ENCODE results near the gene RAB11FIP2.
A peak's percentile ranks its signal among the peaks of the same experiment; 100 is the strongest.
"Not testable (repeated sequence)": the region's sequence is repeated elsewhere in the genome, so short reads cannot be mapped to it uniquely, and the experiment has no call there.

Gene RAB11FIP2

GRCh38 chr10:118046395-118047156 is at the start of gene RAB11FIP2:
TSS of gene RAB11FIP2 (minus strand) at chr10:118046941. CDS start at chr10:118046163, 778 bp downstream.
- peak; percentile 93 for DNase-seq (ENCODE audit: low read depth)

DNA sequence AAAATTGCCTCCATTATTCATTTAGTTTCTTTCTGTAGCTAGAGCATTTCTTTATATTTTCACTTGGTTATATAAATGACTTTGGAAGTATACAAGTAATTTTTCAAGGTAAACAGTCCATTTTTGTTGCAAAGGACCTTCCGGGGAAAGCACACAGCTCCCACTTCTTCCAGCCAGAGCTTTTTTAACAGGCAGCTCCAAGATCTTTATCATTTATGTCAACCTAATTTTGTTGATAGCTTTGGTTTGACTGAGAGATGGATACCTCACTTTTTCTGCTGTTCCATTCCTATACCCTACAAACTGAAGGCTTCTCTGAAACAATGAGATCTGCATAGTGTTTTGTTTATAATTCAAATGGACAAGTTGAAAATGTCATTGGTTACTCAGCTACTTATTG is 49.3 kb upstream of the RAB11FIP2 start:
- no peak for DNase-seq (ENCODE audit: low read depth)

DNA sequence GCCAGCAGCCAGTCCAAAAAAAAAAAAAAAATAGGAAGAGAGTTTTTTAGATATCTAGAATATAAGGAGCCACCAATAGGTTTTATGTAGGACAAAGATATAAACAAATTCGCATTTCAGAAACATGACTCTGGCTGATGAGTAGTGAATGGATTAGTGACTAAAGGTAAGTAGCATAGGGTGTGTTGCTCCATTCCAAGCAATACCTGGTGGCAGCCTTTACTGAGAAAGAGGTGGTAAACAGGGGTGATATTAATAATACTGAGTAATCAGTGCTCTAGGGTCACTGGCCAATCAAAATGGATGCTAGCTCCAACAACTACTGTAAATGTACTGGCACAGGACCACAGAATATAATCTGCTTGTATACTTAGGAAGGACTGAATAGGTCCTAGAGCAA is 45.5 kb upstream of the RAB11FIP2 start:
- DNase-seq (ENCODE audit: low read depth): no peak

GRCh38 chr10:118080817-118081216 is 34.1 kb upstream of the RAB11FIP2 start:
- DNase-seq (ENCODE audit: low read depth): no peak

DNA sequence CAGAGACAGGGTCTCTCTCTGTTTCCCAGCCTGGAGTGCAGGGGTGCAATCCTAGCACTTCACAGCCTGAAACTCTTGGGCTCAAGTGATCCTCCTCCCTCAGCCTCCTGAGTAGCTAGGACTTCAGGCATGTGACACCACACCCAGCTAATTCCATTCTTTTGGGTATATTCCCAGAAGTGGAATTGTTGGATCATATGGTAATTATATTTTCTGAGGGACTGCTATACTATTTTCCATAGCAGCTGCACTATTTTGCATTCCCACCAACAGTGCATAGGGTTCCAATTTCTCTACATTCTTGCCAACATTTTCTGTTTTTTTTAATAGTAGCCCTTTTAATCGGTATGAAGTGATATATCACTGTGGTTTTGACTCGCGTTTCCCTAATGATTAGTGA is 30.0 kb upstream of the RAB11FIP2 start:
- DNase-seq (ENCODE audit: low read depth): no peak

DNA sequence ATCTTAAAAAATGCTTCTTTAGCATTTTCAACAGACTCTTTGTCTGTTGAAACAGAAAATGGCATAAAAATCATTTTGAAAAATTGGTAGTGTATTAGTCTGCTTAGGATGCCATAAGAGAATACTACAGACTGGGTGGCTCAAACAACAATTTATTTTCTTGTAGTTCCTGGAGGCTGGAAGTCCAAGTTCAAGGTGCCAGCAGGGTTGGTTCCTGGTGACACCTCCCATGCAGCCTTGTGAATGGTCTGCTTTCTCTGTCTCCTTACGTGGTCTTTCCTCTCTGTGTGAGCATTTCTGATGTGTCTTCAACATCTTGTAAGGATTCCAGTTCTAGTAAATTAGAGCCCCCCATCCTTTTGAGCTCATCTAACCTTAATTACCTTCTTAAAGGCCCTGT is 26.1 kb upstream of the RAB11FIP2 start:
- DNase-seq (ENCODE audit: low read depth): no peak

- DNase-seq (ENCODE audit: low read depth): not testable (repeated sequence)
Observed at GRCh38 chr10:118067389-118067788, 20.6 kb upstream of the RAB11FIP2 start.

GRCh38 chr10:118062798-118063238 is 16.1 kb upstream of the RAB11FIP2 start:
- DNase-seq (ENCODE audit: low read depth): no peak

DNA sequence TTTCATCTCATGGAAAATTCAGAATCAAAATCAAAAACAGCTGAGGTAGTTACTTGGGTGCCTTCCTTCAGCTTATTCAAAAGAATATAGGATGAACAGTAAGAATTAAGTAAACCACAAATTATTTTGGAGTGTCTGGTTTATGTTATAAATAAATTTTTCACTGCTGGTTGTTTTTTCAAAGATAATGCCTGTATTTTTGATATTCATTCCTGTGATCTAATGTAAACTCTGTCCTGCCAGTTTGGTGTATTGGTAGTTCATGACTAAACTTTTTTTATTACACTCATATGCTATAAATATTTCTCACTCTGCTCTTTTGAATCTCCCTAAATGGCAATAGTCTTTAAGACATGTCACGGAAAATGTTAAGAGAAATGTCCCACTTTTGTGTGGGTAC is 11.6 kb upstream of the RAB11FIP2 start:
- DNase-seq (ENCODE audit: low read depth): no peak

GRCh38 chr10:118057361-118057760 is 10.6 kb upstream of the RAB11FIP2 start:
- DNase-seq (ENCODE audit: low read depth): no peak

GRCh38 chr10:118054383-118054782 is 7.6 kb upstream of the RAB11FIP2 start:
- no peak for DNase-seq (ENCODE audit: low read depth)

DNA sequence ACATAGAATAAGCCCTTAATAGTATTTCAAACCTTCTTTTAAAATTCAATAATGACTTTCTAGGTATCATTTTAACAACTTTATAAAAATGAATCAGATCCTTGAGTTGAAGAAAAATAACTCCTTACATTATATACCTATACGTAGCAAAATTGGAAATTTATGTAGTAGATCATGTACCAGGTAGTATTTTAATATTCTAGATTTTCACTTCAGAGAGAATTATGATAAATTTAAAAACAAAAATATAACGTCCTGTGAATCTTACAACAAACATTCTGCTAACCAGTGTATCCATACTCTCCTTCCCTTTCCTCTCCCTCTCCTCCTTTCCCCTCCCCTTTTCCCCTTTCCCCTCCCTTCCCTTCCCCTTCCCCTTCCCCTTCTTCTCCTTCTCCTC is 6.1 kb upstream of the RAB11FIP2 start:
- no peak for DNase-seq (ENCODE audit: low read depth)

DNA sequence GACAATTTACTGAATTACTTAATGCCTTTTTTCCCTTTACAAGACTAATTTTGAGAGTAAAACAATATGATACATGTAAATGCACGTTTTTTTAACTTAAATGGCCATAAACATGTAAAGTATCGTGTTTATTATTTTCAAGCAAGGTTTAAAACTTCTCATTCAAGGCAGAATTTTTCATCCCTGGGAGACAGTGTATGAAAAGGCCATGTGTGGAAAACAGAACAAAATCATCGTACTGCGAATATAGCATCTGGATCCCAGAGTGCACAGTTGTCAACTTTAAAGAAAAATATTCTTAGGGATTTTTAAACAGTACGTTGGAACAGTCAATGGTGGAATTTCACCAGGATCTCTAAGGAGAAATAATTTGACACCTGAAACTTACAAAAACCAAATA is 1.1 kb upstream of the RAB11FIP2 start:
- DNase-seq (ENCODE audit: low read depth): no peak

DNA sequence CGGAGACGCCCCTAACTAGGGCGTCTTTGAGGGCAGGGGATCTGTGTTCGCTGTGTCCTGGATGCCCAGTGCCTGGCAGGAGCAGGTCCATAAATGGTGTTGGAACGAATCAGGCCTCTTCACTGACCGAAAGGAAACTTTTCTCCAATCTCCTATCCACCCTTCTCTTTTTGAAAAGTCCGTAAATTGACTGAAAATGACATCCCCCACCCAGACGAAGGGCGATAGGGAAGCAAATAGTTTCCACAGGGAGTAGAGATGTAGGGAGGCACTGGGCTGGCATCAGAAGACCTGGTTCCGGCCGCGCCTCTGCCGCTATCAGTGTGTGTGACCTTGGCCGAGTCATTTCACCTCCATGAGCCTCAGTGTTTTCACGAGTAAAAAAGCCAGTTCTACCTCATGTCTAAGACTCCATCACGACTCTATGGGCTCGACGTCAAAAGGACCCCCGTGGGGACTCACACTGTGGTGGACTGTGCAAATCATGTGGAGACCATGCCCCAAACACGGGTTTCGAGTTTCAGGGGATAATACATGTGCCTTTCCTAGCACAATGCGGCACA is 497 bp upstream of the RAB11FIP2 start:
- no peak for DNase-seq (ENCODE audit: low read depth)

GRCh38 chr10:118045837-118046394 is 825 bp downstream of the RAB11FIP2 start:
- no peak for DNase-seq (ENCODE audit: low read depth)

GRCh38 chr10:118045158-118045836 is 1.4 kb downstream of the RAB11FIP2 start:
- no peak for DNase-seq (ENCODE audit: low read depth)

DNA sequence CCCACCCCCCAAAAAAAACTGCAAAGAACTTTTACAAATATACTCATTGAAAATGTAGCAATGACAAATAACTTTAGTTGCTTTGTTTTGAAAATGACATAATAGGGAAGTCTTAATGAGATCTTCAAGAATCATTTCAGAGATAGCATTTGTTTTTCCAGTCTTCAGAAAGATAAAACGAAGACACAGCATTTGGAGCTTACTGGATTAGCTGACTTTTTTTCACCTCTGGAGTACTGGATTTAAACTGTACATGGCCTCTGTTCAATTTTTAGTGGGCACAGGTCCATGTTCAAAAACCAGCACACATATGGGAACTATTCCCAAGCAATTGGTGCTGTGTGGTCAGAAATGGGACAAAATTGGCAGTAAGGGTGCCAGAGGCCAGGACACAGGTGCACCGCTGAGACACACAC is 3.9 kb downstream of the RAB11FIP2 start:
- DNase-seq (ENCODE audit: low read depth): no peak

GRCh38 chr10:118042336-118042735 is 4.4 kb downstream of the RAB11FIP2 start:
- no peak for DNase-seq (ENCODE audit: low read depth)

DNA sequence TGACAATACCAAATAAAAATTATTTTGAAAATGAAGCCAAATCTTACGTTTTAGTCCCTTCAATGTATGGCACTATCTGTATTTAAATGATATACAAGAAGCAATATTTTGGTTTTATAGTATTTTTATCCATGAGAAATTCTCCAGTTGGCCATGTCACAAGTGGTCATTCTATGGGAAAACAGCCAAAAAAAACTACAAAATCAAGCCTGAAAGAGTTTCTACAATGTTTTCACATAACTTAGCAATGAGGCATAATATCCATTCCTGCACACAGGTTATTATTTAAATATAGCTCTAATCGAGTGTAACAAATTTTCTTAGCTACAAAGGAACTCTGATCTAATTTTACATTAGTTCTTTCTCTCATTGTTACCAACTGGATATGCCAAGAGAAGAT is 5.4 kb downstream of the RAB11FIP2 start:
- no peak for DNase-seq (ENCODE audit: low read depth)

GRCh38 chr10:118036281-118036875 is 10.4 kb downstream of the RAB11FIP2 start:
- no peak for DNase-seq (ENCODE audit: low read depth)

DNA sequence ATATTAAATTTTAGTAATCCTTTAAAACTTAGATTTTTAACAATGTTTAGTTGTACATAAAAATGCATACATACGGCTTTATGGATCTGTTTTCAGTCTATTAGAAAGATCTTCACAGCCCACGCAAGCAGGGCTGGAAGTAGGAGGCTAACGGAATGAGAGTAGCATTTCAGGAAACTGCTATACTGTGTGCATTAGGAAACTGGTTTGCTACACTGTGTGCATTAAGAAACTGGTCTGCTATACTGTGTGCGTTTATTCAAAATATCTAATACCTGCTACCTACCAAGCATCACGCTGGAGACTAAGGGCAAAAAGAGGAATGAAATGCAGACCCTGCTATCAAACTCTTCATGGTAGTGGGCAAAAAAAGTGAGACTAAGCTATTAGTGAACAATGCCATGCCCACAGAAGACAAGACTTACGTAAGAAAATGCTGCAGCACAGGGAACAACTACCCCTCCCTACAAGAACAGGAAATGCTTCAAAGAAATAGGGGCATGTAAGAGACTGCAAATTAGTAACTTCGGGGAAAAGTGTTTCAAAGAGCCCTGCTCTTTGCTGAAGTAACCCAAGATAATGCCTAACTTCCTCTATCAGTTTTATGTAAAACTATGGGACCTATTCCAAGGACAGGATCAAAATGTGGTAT is 11.3 kb downstream of the RAB11FIP2 start:
- DNase-seq (ENCODE audit: low read depth): no peak

DNA sequence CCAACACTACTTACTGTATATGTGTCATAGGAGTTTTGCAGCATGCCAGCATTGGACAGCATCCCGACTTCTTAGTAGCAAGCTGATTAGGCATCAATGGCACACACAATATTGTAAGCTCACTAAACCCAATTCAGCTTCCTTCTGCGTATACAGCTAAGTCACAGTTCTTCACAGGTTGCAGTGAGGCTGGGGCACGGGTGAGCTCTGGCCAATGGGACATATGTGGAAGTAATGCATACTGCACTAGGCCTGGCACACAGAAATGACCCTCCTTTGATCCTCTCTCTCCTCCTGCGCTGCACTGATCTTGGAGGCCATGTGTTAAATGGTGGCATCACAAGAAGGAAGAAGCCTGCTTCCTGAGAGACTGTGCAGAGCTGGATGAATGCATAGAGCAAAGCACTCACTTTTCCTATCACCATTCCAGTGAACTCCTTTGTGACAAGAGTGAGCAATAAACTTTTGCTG is 11.9 kb downstream of the RAB11FIP2 start:
- no peak for DNase-seq (ENCODE audit: low read depth)
